ENCODE results near the gene ERN1.

Gene ERN1

GRCh38 chr17:64083093-64083492 lies 46.9 kb downstream of the ERN1 start:
- no peak for DNase-seq

DNA sequence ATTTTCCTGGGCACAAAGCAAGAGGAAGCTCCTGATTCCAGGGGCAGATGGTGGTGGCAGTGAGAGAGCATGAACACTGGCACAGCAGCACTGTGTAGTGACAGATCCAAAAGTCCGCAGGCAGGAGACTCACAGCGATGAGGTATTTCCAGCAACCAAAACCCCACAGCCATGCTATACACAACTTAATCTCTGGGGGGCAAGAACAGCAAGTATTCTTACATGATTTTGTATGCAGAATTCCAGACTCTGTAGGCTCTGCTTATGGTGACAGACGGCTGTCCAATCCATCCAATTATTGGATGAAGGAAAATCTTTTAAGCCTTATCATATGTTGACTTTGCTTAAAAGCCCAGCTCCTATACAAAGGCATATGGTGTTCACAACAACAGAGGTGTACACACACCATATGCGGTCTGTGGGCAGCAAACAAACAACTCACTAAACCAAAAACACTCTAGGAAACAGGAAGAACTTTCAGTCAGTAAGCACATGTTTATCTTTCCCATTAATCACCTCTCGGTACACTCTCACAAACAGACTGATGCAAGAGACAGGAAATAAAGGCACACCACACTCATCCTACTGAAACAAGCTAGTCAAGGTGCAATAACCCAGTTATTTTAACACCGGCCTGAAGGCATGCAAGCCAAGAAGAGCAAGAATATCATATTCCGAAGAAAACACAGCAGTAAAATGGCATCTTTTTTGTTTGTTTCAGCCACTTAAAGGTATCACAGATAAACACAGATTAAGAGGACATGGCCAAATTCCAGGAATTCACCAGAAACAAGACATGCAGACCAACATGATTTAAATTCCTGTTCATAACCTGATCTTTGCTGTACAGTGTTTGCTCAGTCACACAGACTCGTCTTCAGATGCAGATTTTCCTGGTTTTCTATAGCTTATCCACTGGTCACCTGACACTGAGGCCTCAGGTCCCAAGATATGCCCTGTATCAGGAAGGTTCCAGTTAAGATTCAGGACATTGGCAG lies 47.8 kb downstream of the ERN1 start:
- DNase-seq, result peak in 2 of 3 experiments; percentile 79 to 87

- no peak for DNase-seq
Observed at GRCh38 chr17:64080174-64080618, 49.7 kb downstream of the ERN1 start.

GRCh38 chr17:64077379-64077778 lies 52.6 kb downstream of the ERN1 start:
- peak in 2 of 3 experiments; percentile 41 to 74 for DNase-seq

GRCh38 chr17:64075913-64076312 lies 54.0 kb downstream of the ERN1 start:
- DNase-seq, result no peak

GRCh38 chr17:64074704-64075426 lies 55.1 kb downstream of the ERN1 start:
- DNase-seq, result peak in 1 of 3 experiments; percentile 63

DNA sequence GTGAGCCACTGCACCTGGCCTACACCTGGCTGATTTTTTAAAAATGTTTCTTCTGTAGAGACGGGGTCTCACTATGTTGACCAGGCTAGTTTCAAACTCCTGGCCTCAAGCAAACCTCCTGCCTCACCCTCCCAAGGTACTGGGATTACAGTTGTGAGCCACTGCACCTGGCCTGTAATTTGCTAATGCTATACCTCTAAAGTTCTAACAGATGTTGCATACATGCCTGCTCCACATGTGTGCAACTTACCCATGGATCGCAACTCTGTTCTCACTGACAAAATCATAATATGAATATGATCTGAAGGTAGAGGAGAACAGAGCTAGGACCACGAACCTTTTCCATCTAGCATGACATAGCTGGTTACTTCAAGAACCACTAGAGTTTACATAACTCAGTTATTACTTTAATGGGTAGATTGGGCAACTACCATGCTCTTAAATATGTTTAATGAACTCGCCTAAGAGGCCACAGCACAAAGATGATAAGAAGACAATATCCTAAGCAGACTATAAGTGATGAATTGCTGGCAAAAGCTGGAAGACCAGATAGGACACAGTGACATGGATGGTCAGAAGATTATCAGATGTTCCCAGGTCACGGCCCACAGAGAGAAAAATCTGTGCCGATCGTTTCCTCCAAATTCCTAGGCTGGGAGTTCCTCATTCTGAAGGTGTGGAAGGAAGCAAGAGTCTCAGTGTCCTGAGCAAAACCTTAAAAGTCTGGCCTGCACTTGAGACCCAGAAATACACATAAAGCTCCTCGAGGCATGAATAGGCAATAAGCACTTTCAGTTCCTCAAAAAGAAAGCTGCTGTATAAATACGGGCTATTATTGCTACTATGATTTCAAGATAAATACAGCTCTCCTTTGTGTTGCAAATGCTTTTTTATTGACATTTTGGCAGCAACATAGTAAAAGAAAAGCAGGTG lies 55.9 kb downstream of the ERN1 start:
- DNase-seq, result peak in 1 of 3 experiments; percentile 86

DNA sequence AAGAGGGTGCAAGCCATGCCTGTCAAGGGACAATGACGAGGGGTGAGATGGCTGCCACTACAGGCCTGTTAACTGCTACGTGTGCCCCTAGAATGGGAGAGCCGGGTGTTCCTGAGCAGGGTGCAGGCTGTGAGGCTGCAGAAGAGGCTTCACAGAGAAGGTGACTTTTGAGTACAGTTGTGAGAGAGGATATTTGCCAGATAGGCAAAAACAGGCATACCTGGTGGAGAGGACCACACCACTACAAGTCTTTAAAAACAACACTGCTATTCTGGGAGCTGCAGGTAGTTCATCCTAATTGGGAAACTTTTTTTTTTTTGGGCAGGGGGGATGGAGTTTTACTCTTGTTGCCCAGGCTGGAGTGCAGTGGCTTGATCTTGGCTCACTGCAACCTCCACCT lies 58.8 kb downstream of the ERN1 start:
- DNase-seq, result no peak

GRCh38 chr17:64070213-64070612 lies 59.7 kb downstream of the ERN1 start:
- DNase-seq, result no peak

DNA sequence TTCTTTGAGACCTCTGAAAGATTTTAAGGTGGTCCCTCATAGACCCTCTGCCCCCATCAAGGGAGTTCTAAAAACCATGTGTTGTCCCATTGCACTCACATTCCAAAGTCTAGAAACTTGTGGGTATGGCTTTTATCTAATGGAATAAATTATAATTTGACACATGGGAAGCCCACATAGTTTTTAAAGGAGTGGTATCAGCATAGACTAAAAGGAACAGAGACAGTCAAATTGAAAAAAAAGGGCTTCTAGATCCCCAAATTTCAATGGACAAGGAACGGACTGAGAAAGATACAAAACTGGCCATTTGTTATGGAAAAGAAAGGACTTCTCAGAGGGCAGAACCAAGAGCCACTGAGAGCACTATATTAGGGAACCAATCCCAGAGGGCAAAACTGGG lies 60.8 kb downstream of the ERN1 start:
- no peak for DNase-seq

GRCh38 chr17:64067657-64068056 lies 62.3 kb downstream of the ERN1 start:
- no peak for DNase-seq

DNA sequence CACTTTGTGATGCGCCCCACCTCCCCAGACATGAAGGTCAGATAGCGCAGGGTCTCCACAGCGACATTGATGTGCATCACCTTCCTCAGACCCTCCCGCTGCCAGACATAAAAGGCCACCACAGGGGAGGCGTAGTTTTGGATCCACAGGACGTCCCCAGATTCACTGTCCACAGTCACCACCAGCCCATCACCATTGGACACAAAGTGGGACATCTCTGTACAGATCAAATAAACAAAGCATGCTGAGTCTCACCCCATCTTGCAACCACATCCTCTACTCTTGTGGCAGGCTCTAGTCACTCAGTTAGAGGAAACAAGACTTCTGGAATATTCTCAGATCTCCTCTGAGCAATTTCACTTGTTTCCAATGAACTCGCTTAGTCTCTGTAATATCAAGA lies 63.2 kb downstream of the ERN1 start:
- no peak for DNase-seq

GRCh38 chr17:64065161-64065560 lies 64.8 kb downstream of the ERN1 start:
- no peak for DNase-seq

- DNase-seq, result no peak
Observed at GRCh38 chr17:64064331-64064730, 65.6 kb downstream of the ERN1 start.

GRCh38 chr17:64063766-64064224 lies 66.1 kb downstream of the ERN1 start:
- peak in 2 of 3 experiments; percentile 15 to 50 for DNase-seq

DNA sequence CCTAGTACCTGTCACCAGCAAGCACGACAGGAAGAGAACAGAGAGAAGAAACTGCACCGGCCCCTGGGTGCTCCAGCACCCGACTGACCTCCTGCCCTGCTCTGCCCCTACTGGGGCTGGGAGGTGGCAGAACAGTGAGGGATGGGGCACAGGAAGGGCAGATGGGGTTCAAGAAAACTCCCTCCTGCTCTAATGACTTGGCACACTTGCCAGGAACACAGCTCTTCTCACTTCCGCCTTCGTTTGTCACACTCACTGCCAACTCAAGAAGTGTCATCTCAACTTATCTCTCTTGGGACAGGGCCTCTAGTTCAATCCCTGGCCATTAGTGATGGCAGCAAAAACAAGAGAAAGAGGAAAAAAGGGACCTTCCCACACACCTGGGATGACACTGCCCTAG lies 66.9 kb downstream of the ERN1 start:
- peak in 1 of 3 experiments; percentile 9 for DNase-seq

DNA sequence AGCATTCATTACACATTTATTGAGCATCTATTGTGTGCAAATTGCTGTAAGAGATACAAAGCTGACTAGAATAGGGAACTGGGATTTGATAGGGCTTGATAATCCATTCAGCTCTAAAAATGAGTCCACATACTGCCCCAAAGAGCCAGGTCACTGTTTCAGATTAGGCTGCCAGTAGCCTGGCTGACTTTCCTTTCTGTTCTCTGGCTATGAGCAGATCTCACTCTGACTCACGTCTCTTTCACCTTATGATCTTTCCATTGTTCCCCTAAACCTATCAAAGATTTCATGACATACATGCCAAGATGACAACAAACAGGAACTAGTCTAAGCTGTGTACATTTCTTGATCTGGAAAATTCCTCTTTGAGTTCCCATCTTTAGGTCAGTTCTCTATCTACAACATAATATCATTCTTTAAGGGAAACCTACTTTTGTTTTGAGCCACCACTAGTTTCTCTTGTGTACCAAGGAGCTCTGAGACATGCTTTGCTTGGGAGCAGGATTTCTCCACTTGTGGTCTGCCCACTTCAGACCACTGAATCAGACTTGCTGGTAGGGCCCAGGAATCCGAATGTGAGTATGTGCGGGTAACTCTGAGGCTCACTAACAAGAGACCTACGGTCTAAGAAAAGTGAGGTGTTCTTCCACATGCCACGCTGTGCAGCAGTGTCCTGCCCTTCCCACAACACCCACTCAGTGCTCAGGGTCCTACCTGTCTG lies 68.6 kb downstream of the ERN1 start:
- DNase-seq, result no peak

DNA sequence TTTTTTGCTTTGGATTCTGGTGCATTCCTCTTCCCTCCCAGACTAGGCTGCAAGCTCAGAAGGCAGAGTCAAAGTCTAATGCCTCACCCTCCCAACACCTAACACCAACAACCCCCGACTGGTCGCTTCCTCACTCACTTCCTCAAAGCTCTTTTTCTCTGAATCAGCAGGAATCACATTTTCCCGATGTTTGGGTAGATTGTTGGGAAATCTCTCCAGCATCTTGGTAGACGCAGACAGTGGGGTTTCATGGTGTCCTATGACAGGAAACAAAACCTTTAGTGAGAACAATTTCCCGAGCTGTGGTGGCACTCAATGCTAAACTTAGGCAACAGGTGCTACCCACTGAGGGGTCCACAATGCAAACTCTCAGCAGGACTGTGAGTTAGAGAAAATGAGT lies 69.6 kb downstream of the ERN1 start:
- no peak for DNase-seq

- no peak for DNase-seq
Observed at GRCh38 chr17:64059756-64060155, 70.2 kb downstream of the ERN1 start.

DNA sequence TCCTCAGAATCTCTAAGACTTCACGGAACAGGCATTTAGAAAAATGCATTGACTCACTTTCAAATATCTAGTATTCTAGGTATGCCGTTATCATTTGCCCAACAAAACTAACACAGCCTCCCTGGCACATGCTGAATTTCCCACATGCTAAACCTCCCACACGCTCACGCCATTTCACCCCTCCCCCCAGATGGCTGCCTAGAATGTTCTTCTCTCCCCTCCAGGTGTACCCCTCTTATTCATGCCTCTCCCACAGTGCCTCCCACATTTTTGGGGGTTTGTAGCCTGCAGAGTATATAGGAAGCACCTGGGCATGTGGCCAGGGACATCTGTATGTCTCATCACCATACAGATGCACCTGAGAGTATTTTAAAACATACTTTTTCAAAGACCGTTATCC lies 71.3 kb downstream of the ERN1 start:
- no peak for DNase-seq

DNA sequence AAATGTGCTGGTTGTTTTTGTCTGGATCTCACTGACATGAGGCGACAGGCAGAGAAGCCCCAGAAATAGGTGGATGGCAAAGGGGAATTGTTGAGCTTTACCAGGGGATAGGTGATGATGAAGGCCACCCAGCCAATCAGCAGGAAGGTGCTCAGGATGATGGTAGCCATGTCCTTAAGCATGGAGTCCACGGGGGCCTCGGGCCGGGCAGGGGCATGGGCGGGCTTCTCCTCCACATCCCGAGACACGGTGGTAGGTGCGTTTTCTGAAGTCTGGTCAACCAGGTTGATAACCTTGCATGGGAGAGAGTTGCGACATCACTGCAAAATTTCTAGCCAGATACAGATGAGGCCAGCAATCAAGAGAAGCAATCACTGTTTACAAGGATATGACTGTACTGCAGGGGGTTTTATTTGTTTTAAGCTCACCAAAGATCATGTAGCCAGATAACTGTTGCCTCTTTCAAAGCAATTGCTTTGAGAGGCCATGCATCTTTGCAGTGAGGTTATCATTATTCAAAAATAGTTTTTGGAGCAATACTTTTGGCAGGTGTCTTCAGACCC lies 72.2 kb downstream of the ERN1 start:
- no peak for DNase-seq

Data from NCI-H1417 (cell line).